Activated naive CD4-positive, alpha-beta T cell treated with Interleukin-2 at 50 U/mL for 16 hours (primary cell): ENCODE measurements around the gene VPS54.

Experiments
- DNase-seq: peaks from one replicate; pipeline ENCODE4 v3.0.0-alpha.2; 2020

Gene VPS54

GRCh38 chr2:63899639-63900038 lies 119.6 kb downstream of the VPS54 start:
- no peak for DNase-seq

DNA sequence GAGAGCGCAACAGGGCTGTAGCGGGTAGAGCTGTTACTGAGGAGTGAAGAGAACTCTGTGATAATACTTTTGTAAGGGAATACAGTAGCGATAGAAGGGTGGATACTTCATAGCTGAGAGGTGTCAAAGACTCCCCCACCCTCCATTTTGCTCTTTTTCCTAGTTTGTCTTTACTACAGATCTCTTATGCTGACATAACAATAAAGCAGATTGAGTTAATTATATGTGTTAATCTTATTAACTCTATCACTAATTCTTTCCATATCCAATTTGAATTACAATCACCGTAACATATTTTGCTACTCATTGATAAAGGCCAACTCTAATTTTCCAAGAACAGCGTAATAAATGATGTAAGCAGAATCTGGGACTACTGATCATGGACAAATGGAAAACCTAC lies 120.4 kb downstream of the VPS54 start:
- DNase-seq: no peak

DNA sequence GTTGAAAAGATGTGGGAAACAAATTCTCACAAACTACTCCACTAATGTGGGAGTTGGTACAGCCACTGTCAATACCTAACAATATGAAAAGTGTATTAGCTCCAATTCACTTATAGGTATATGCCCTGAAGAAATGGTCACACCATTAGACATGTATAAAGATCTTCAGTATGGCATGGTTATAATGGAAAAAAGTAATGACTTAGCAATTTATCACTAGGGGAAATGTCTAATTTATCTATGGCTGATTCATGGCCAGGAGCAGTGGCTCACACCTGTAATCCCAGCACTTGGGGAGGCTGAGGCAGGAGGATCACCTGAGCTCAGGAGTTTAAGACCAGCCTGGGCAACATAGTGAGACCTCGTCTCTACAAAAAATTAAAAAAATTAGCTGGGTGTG lies 125.1 kb downstream of the VPS54 start:
- DNase-seq: no peak

DNA sequence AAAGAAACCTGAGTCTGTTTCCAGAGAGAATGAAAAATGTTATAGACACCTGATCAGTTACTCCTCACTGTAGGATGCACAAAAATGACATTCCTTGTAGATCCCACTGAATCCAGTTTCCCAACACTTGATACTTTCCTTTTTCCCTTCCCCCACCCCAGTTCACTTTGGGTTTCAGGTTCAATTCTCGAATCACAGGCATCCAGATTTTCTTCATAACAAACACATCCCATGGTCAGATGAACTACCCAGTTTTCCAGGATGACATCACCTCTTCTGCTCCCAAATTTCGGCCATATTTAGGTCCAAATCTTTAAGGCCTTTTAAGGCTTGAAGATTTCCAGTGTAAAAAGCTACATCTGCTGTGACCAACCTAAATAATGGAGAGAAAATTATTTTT lies 126.1 kb downstream of the VPS54 start:
- DNase-seq: no peak

GRCh38 chr2:63891488-63892030 lies 127.7 kb downstream of the VPS54 start:
- DNase-seq: no peak

DNA sequence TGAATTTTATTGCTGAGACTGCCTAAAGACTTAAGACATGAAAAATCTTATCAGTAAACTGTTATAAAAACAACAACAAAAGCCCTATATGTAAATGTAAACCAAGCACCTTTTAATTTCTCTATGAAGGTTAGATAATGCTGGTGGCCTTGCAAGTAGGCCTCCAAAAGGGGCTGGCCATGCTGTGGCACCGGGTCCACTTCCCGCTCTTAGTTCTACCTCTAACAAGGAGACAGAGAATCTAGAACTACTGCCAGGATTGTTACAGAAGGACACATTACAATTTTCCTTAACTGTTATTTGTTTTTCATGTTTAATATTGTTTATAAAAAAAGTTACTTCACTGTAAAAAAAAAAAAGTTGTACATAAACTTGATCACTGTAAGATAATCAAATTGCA lies 128.6 kb downstream of the VPS54 start:
- no peak for DNase-seq

DNA sequence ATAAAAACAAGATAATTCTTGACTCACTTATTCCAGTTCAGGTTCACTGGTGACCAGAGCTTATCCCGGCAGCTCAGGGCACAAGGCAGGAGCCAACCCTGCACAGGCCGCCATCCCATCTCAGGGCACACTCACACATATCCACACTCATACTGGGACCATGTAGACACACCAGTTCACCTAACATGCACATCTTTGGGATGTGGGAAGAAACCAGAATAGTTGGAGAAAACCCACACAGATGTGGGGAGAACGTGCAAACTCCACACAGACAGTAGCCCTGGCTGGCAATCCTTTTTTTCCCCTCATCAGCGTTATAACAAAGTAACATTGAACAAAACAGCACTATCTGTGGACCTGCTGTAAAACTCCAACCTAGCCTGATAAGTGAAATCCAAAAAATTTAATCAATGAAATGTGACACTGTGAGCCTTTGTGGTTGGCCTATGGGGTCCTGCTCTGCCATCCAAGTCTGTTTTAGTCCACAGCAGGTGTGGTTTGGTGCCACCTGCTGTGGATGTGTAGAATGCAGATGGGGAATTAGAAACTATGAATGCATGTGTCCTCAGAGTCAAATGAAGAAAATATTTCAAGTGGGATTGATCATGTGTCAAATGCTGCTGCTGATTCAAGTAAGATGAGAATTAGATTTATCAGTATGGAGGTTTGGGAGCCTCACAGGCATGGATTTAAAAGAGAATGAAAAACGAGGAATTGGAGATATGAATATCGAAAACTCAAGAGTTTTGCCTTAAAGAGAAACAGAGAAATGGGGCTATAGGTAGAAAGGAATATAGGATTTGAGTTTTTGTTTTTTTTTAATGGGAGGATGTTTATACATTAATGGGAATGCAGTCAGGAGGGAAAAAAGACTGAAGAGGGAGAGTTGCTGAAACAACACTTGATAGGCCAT lies 130.5 kb downstream of the VPS54 start:
- DNase-seq: peak; percentile 41

DNA sequence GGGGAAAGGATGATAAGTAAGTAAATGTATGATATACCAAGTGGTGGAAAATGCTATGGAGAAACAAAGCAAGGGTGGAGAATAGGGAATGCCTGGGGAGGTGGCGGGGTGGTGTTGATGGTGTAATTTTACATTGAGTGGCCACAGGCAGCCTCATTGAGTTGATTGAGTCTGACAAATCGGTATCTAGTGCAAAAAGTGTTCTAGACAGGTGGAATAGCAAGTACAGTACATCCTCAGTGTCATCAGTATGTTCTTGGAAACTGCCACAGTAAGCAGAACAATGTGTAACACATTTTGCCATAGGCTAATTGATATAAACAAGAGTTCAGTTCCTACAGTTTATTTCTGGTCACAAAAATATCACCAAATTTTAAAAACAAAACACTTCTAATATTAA lies 131.2 kb downstream of the VPS54 start:
- DNase-seq: no peak

DNA sequence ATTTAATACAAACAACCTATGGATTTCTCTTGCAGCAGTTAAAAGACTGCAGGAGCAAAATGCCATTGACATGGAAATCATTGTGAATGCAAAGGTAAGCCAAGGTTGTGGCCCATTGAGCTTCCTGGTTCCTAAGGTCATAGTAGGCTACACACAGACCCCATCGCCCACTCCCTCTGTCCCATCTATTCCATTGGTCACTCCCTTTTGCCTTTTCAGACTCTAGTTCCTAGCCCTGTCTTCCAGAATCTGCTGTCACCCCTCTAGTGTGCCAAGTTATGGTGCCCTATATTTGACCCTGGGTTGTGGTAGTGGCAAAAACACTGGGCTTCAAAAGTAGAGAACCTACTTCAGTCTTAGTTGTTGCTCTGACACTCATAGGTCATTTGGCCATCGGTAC lies 132.8 kb downstream of the VPS54 start:
- no peak for DNase-seq

DNA sequence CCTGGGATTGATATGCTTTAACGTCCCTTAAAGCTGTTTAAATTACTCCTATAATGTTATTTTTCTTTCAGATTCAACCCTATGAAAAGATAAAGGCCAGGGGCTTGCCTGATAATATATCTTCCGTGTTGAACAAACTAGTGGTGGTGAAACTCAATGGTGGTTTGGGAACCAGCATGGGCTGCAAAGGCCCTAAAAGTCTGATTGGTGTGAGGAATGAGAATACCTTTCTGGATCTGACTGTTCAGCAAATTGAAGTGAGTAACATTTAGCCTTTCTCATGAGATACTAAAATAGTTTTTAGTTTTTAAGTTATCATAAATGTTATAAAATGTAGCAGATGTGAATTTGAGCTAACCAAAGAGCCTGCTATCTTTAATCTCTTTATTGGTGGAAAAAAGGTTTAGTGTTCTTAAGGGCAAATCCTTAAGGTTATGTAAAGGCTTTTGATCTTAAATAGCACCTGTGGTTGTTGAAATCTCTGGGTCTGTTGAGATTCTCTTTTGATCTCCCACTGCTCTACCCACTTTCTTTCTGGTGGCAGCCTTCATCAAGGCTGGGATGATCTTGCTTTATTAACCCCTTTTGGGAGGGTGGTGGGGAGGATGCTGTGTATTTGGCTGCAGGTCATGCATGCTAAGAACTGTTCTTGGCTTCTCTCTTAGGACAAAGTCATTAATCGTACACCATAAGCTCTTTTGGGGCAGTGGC lies 136.7 kb downstream of the VPS54 start:
- no peak for DNase-seq

DNA sequence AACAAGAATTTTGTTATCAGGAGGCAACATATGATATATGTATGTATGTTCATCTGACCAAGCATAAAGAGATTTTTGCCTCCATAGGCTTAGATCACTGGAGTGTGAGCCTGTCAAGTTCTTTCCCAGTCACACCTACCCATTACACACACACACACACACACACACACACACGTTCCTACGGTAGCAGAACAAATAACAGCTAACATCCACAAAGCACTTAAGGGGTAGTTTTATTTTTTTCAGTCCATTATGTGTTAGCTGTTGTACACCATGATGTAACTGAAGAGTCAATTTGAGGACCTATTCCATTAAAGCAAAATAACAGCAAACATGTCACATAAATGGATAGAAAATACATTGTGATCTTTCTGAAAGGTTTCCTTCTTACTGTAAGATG lies 138.0 kb downstream of the VPS54 start:
- DNase-seq: no peak

DNA sequence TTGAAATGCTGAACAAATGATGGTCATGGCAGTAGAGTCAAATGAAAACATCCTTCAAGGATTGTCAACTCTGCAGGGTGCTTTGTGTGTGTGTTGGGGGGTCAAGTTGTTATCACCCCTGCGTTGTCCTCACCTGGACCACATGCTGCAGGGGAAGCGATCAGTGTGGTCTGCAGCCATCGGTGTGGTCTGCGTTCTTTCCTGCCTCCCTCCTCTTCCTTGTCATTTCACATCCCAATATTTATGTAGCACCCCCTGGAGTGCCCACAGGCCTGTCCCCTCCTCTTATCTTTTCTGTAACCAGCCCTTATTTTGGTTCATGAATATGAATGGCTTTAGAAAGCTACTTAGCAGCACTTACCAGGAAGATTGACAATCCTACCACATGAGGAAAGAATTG lies 138.6 kb downstream of the VPS54 start:
- DNase-seq: no peak

GRCh38 chr2:63879876-63880433 lies 139.3 kb downstream of the VPS54 start:
- DNase-seq: no peak

DNA sequence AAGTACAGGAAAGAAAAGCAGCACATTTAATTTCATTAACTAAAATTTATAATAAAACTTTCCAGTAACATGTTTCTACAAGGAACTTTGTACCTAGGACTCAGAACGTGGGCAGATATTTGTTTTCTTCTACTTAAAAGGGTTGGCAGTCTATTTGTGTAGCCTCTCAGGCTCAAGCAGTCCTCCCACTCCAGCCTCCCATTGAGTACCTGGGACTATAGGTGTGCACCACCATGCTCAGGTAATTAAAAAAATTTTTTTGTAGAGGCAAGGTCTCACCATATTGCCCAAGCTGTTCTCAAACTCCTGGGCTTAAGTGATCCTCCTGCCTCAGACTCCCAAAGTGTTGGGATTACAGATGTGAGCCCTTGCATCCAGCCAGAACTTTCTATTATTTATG lies 140.7 kb downstream of the VPS54 start:
- DNase-seq: no peak

- no peak for DNase-seq
Observed at GRCh38 chr2:63876311-63876710, 142.9 kb downstream of the VPS54 start.

GRCh38 chr2:63875559-63876245 lies 143.5 kb downstream of the VPS54 start:
- DNase-seq: no peak

GRCh38 chr2:63875131-63875527 lies 144.1 kb downstream of the VPS54 start:
- no peak for DNase-seq

GRCh38 chr2:63874204-63875130 lies 144.8 kb downstream of the VPS54 start:
- no peak for DNase-seq

DNA sequence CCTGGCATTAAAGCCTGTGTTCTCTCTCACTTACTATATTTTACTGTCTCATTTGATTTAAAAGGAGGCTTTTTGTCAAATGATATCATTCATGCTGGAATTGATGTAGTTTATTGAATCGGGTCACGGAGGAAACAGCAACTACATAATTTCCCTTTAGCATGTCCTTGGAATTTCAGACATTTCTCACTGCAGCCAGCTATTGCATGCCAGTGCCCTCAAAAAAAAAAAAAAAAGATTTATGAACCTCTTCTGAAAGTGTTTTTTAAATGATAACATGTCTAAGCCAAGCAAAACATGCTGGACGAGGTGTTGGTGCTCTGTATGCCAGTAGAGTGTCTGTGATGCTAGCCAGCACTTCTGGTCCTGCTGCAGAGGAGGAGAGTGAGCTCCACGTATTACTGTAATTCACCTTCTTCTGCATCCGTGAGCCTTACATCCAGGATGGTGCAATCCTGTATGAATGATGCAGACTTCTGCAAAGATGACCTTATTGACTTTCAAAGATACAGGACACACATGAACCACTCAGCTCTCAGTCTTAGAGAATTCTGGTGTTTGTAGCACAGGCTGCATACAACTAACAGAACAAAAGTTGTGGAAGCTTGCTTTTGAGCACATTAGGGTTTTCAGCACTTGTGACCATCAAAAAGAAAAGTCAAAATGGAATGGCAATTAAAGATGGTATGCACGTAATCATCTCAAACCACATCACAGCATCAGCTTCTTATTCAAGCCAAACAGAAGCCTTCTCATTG lies 146.5 kb downstream of the VPS54 start:
- no peak for DNase-seq

GRCh38 chr2:63871864-63872263 lies 147.4 kb downstream of the VPS54 start:
- no peak for DNase-seq

- no peak for DNase-seq
Observed at GRCh38 chr2:63870679-63871078, 148.5 kb downstream of the VPS54 start.
